Measurements from ENCODE around the gene TBC1D14.
"Not testable (repeated sequence)": the region's sequence is repeated elsewhere in the genome, so short reads cannot be mapped to it uniquely, and the experiment has no call there.

TBC1D14 gene

DNA sequence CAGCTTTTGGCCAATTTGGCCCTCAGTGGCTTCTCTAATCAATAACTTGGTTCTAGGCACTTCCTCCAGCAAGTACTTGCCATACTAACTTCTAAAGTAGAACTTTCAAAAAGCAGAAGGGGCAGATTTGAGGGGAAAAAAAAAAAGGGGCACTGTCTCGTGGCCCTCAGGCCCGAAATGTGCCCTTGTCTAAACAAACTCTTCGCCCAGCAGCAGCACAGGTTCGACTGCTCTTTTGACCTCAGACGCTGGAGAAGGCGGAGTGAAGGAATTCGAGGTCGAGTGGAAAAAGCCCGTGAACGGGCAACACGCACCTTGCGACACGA is 157.5 kb downstream of the TBC1D14 start:
- no peak for DNase-seq

- peak; percentile 99 to 100 for DNase-seq
Observed at GRCh38 chr4:7067452-7068278, 158.0 kb downstream of the TBC1D14 start, which contains the start of gene GRPEL1. Gene GRPEL1 (minus strand): TSS chr4:7068064. CDS start chr4:7068032, 32 bp downstream.

DNA sequence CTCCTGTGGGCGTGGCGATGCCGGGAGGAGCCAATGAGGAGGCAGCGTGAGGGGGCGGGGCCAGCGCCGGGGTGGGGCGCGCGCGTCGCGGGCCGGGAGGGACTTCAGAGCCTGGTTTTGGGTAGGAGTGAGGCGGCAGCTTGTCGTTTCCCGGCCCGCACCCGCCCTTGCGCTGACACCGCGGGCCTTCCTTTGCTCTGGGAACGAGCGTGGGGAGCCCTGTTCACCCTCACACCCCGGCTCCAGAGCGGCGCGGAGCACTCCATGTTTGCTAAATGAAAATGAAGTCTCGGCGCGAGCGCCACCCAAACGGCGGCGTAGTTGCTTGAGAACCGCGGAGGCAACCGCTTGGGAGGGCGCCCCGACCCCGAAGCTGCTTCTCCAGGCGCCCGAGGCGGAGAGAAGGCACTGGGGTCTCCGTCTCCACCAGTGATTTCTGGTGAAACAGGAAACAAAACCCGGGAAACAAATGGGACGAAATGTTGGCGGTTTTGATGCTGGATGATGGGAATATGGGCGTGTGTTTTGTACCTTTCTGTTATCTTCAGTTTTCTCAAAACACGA is 158.7 kb downstream of the TBC1D14 start:
- no peak for DNase-seq

GRCh38 chr4:7068883-7069282 is 159.3 kb downstream of the TBC1D14 start:
- no peak for DNase-seq

DNA sequence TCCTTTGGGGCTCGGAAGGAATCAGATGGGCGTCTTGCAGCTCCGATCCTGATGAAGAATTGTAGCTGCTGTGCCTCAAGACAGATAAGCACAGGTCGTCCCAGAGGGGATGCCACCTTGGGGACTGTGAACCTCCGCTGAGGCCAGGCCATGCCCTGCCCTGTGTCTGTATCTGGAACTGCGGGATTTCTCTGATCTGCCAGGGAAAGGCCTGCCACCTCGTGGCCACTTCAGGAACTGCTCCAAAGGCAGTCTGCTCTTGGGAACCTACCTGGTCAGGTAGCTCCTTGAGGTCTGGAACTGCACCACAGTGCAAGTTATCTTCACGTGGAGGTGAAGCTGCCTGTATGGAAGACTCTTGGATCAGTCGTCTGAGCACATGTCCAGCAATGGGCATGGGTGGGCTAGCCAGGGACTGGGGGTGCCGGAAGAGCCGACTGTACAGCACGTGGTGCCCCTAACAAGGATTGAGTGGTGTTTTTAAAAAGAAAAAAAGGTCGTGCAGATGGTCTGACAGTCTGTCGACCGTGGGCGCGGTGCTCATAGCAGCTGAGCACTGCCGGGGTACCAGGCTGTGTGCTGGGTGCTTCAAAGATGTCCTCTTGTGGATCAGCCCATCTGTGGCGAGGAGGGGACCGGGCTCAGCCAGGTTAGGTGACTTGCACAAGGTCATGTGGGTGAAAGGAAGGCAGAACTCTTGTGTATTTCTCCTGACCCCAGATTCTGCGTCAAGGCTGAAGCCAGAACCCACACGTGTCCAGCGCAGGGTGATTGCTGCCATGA is 161.3 kb downstream of the TBC1D14 start:
- peak; percentile 87 to 90 for DNase-seq

- DNase-seq, result no peak
Observed at GRCh38 chr4:7073059-7073458, 163.4 kb downstream of the TBC1D14 start.

DNA sequence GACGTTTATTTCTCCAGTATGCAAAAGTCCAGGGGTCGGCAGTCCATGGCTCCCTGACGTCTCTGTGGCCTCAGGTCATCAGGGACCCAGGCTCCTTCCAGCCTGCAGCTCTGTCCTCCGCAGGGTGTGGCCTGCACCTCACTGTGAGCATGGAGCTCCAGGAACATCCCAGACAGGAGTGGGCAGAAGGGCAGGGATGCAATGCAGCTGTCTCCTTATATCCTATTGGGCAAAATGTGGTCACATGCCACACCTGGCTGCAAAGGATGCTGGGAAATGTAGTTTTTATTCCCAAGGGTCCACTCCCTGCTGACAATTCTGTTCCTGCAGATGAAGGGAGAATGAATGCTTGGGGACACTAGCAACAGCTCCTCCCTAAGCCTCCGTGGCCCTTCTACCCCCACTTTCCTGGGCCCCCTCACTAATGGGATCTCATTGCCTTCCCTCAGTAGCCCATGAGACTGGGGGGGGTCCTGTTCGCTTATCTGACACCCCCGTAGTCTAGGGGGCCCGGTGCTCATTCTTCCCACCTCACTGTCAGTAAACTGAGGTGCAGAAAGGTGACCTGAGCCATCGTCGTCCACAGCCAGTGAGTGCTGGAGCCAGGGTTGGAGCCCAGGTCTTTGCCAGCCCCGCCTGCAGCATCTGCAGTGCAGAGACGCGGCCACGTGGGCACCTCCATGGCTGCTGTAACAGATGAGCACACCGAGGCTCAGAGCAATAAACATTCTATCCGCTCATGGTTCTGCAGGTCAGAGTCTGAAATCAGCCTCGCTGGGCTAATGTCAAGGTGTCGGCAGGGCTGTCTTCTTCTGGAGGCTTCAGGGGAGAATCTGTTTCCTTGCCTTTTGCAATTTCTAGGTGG is 164.1 kb downstream of the TBC1D14 start:
- peak in 1 of 2 donors; percentile 43 for DNase-seq

DNA sequence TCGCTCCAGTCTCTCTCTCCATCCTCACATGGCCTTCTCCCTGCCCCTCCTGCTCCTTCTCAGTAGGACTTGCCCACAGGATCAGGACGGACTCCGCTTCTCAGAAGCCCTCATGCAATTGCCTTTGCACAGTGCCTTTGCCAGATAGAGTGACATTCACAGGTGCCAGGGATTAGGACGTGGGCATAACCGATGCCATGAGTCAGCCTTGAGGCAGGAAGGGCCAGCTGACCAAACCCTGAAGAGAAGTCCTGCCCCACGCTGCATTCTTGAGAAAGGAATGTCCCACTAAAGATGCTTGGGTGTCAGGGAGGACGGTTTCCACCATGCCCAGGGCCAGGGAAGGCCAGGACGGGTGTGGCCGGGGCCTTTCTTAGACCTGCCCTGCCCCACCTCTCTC is 164.8 kb downstream of the TBC1D14 start:
- DNase-seq, result no peak

- DNase-seq, result no peak
Observed at GRCh38 chr4:7075962-7076695, 166.5 kb downstream of the TBC1D14 start.

- DNase-seq, result no peak
Observed at GRCh38 chr4:7076696-7077082, 167.1 kb downstream of the TBC1D14 start.

- no peak for DNase-seq
Observed at GRCh38 chr4:7077371-7077770, 167.7 kb downstream of the TBC1D14 start.

DNA sequence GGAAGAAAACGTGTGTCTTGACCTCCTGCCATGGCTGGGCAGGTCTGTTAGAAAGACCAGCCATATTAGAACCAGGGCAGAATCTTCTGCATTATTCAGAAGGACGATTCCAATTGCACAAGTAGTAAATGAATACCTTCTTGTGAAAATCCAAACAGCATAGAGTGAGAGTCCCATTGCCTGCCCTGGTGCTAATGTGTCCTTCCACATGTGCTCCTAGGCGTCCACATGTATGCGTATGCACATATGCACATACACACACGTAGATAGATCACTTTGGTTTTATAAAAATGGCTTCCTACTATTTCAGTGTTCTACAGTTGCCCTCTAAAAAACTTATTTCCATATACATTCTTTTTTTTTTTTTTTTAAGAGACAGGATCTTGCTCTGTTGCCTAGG is 168.4 kb downstream of the TBC1D14 start:
- DNase-seq, result no peak

DNA sequence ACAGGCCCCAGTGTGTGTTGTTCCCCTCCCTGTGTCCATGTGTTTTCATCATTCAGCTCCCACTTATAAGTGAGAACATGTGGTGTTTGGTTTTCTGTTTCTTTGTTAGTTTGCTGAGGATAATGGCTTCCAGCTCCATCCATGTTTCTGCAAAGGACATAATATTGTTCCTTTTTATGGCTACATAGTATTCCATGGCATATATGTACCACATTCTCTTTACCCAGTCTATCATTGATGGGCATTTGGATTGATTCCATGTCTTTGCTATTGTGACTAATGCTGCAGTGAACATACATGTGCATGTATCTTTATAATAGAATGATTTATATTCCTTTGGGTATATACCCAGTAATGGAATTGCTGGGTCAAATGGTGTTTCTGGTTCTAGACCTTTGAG is 169.9 kb downstream of the TBC1D14 start:
- DNase-seq, result not testable (repeated sequence)

DNA sequence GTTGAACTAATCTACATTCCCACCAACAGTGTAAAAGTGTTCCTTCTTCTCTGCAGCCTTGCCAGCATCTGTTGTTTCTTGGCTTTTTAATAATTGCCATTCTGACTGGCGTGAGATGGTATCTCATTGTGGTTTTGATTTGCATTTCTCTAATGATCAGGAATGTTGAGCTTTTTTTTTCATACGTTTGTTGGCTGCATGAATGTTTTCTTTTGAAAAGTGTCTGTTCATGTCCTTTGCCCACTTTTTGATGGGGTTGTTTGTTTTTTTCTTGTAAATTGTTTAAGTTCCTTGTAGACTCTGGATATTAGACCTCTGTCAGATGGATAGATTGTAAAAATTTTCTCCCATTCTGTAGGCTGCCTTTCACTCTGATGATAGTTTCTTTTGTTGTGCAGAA is 170.3 kb downstream of the TBC1D14 start:
- DNase-seq, result not testable (repeated sequence)
